Measurements from ENCODE around the gene SPACDR.

- no peak for TF ChIP-seq CTCF (IDR thresholded peaks at IDR 0.05)
- TF ChIP-seq POLR2A (IDR thresholded peaks at IDR 0.05), result no peak
These were observed 45.2 kb upstream of the SPACDR start for GRCh38 chr7:100509231-100509630.

Data from suprapubic skin (tissue), 3 donors.